HUES6 (cell line): ENCODE measurements around the gene FNDC3B.

Experiments
- H3K27ac ChIP-seq: 2 replicates; pipeline ENCODE4 v1.7.0; 2013; ENCODE audit warnings: low read depth, mild to moderate bottlenecking, low read length, inconsistent platforms
- H3K27me3 ChIP-seq: 2 replicates; pipeline ENCODE4 v1.6.1; 2013; ENCODE audit warnings: low read length; ENCODE audit not compliant: control insufficient read depth, insufficient read depth
- H3K36me3 ChIP-seq: 2 replicates; pipeline ENCODE4 v1.6.1; 2013; ENCODE audit warnings: low read length; ENCODE audit not compliant: control insufficient read depth, insufficient read depth
- H3K4me1 ChIP-seq: 2 replicates; pipeline ENCODE4 v1.6.1; 2013; ENCODE audit warnings: low read length; ENCODE audit not compliant: control insufficient read depth, insufficient read depth
- H3K4me3 ChIP-seq: 2 replicates; pipeline ENCODE4 v1.5.1; 2013; ENCODE audit warnings: low read depth, low read length
- H3K9ac ChIP-seq: one replicate; pipeline ENCODE4 v1.6.1; 2013; ENCODE audit warnings: mild to moderate bottlenecking, low read length
- H3K9me3 ChIP-seq: 2 replicates; pipeline ENCODE4 v1.6.1; 2013; ENCODE audit warnings: low read depth, low read length; ENCODE audit not compliant: control insufficient read depth, insufficient read depth

The FNDC3B gene

DNA sequence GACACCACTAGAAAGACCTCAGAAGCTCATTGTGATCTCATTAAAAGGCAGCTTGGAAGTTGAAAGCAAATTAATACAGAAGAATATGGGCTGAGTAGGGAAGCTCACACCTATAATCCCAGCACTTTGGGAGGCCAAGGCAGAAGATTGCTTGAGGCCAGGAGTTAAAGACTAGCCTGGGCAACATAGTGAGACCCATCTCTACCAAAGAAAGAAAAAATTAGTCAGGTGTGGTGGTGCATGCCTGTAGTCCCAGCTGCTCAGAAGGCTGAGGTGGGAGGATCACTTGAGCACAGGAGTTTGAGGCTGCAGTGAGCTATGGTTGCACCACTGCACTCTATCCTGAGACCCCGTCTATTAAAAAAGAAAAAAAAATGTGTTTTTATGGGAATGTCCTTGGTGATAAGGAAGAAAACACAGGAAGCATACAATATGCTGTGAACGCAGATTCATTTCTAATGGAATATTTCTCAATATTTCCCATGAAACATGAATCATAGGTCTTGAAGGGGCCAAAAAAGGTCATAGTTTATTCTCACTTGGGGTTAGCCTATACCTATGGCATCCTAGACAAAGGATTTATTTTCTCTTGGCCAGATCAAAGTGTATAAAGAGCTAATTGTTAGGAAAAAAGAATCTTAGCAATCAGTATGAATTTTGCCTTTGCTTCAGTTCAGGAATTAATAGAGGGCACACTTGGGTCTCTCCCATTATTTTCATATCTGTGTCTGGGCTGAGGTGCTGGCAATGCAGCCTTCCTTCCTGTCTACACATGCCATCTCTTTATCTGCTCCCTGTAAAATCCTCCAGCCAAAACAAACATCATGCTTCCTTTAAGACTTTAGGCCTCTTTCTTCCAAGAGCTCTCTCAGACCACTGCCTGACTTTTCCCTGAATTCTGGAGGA is 98.2 kb downstream of the FNDC3B start:
- H3K36me3 ChIP-seq, result 0 out of 2 replicates have a peak, but pooled peaks cover 3% of the 10 kb centered on the region
- peak overlapping the region; percentile 17; the same call in 1 of the 2 replicates for H3K4me3 ChIP-seq
- H3K9me3 ChIP-seq, result no peaks in the 10 kb centered on the region
- H3K27ac ChIP-seq, result peak overlapping the region; percentile 52
- H3K9ac ChIP-seq, result peak overlapping the region; percentile 46
- no peaks in the 10 kb centered on the region for H3K27me3 ChIP-seq
- H3K4me1 ChIP-seq, result peaks cover 82% of the 10 kb centered on the region

DNA sequence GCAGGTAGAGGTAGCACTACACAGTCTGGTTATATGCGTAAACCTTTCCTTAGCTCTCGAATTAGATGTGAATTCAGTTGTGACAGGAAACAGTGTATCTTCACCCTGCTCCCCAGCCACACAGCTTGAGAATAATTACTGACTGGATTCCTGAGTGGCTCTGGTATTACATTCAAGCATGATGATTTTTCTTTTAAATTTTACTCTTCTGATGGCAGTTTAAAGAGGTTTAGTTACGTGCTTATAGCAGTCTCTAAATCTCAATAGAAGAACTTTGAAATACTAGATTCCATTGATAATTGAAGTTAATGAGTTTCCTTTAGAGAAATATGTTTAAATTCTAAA is 98.8 kb downstream of the FNDC3B start:
- Histone ChIP-seq H3K27me3 (no peaks in the 10 kb centered on the region), H3K4me1 (peaks cover 86% of the 10 kb centered on the region), H3K36me3 (0 out of 2 replicates have a peak, but pooled peaks cover 3% of the 10 kb centered on the region), H3K27ac (peak overlapping the region; percentile 52), H3K9me3 (no peaks in the 10 kb centered on the region), H3K9ac (peak overlapping the region; percentile 46), H3K4me3 (peak overlapping the region; percentile 17; the same call in 1 of the 2 replicates)

DNA sequence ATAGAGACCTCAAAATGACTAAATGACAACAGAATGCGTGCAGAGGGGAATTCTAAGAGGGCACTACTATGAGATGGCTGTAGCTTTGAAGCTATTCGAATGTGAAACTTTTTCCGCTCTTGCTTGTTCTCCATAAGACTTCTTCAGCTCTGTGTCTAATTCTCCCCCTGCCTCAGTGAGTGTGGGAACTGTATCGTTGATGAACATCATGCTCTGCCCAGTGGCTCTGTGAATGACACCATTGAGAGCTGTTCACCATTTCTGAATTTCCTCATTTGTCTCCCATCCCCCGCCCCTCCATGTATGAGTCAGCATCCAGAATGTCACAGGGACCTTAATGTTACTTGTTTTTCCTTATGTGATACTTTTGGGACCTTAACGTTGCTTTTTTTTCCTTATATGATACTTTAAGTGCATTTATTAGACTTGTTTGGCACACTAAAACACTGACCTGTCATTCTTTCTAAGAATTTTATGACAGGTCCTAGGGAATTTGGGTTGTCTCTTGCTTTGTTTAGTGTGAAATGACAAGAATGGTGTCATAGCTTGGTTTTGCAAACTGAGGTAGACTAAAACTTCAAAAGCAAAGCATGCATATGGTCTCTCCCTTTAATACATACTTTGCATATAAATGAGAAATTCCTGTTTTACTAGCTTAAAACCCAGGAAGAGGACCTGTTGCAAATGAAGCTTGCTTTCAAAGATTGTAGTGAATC is 99.6 kb downstream of the FNDC3B start:
- Histone ChIP-seq H3K36me3 (0 out of 2 replicates have a peak, but pooled peaks cover 3% of the 10 kb centered on the region), H3K4me1 (peaks cover 81% of the 10 kb centered on the region), H3K4me3 (peak overlapping the region; percentile 24), H3K9me3 (no peaks in the 10 kb centered on the region), H3K27me3 (no peaks in the 10 kb centered on the region), H3K27ac (peak overlapping the region; percentile 84), H3K9ac (peak overlapping the region; percentile 68)

DNA sequence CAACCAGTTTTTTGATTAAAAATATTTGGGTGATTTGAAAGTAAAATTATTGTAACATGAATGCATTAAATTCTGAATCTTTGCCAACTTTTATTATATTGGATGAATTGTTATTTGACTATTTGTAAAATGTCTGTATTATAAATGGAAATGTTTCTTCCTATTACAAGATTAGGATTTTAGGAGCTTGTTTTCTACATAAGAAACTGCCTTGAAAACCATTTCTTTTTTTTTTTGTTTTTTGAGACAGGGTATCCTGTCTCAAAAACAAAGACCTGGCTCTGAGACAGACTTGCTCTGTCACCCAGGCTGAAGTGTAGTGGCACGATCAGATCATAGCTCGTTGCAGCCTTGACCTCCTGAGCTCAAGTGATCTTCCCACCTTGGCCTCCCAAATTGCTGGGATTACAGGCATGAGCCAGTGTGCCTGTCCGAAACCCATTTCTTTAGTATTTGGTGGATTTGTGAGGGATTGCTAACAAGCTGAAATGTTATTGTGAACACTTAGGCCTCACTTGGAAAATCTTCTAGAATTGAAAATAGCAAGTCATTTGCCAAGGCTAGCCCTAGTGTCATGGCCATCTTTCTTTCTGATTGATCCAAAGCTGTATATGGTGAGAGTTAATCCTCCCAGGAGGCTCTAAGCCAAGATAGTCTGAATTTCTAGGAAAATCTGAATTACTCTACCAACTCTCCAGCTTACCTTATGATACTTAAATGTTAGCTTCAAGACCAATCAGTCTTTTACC is 100.3 kb downstream of the FNDC3B start:
- Histone ChIP-seq H3K36me3 (0 out of 2 replicates have a peak, but pooled peaks cover 3% of the 10 kb centered on the region), H3K9me3 (no peaks in the 10 kb centered on the region), H3K4me3 (peak overlapping the region; percentile 27; the same call in 1 of the 2 replicates), H3K27me3 (no peaks in the 10 kb centered on the region), H3K27ac (peak overlapping the region; percentile 84), H3K9ac (peak overlapping the region; percentile 39), H3K4me1 (peaks cover 87% of the 10 kb centered on the region)

DNA sequence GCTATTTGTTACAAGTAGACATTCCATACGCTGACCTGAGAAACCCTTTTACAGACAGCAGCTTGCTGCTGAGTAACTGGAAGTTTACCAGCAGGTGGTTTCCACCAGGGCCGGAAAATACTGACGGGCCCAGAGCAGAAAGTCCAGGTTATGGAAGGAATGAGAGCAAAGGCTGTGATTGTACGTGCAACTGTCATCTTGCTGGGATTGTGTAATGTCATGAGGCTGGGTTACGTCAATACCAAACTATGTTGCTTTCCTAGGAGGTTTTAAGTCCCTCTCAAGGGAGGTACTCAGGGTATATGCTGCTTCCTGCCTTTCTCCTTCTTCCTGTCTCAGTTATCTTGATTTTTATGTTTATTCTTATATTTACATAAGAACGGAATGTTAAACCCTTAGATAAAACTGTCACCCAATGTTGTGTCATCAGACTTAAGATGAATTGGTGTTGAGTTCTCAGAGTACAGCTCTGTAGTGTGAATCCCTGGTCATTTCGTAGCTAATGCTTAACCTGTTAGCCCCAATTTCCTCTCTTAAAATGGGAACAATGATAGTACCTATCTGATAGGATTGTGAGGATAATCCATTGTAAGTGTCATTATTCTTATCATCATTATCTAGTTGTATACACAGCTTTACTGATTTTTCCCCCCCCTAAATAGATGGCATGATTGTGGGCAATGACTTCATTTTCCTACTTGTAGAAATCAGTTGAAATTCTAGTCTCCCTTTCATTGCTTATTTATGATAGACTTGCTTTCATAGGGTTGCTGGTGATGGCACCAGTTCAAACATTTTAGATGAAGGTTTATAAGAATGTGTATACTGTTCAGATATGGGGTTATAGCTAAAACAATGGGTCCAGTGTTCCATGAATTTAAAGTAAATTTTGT is 101.4 kb downstream of the FNDC3B start:
- Histone ChIP-seq H3K4me3 (peak overlapping the region; percentile 27; the same call in 1 of the 2 replicates), H3K27ac (peak overlapping the region; percentile 84), H3K27me3 (no peaks in the 10 kb centered on the region), H3K4me1 (peaks cover 85% of the 10 kb centered on the region), H3K9ac (peak overlapping the region; percentile 39), H3K36me3 (no peaks in the 10 kb centered on the region), H3K9me3 (no peaks in the 10 kb centered on the region)

DNA sequence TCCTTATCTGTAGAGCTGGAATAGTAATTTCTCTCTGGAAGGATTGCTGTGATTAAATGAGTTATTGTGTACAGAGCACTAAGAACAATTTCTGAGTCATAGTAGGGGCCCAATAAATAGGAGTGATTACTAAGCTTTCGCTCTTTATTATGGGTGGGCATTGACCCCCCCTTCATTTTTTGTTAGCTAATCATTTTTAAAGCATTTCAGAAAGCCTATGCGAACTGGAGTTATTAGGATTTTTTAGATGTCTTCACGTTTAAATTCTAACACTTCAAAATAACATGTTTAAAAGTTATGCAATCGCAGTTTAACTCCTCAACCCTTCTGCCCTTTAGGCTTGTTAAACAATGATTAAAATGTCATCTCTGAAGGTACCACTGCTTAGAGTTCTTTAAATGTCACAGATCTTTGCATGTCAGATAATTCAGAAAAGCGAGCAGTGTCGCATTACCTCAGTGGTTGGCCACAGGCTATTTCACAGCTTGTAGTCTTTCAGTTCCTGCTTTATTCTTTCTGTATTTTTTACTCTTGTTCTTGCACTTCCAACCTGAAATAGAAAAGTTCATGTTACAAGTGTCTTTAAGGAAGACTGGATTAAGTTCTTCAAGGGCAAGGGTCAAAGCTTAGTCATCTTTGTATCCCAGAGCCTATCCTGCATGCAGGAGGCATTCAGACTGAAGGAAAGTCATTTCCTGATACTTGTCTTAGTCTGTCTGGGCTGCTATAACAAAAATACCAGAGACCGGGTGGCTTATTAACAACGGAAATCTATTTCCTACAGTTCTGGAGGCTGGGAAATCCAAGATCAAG is 102.9 kb downstream of the FNDC3B start:
- Histone ChIP-seq H3K27ac (peak overlapping the region; percentile 84; the same call in 1 of the 2 replicates), H3K4me1 (peaks cover 75% of the 10 kb centered on the region), H3K9me3 (no peaks in the 10 kb centered on the region), H3K9ac (no peak overlapping the region), H3K27me3 (no peaks in the 10 kb centered on the region), H3K36me3 (no peaks in the 10 kb centered on the region), H3K4me3 (no peak overlapping the region)

DNA sequence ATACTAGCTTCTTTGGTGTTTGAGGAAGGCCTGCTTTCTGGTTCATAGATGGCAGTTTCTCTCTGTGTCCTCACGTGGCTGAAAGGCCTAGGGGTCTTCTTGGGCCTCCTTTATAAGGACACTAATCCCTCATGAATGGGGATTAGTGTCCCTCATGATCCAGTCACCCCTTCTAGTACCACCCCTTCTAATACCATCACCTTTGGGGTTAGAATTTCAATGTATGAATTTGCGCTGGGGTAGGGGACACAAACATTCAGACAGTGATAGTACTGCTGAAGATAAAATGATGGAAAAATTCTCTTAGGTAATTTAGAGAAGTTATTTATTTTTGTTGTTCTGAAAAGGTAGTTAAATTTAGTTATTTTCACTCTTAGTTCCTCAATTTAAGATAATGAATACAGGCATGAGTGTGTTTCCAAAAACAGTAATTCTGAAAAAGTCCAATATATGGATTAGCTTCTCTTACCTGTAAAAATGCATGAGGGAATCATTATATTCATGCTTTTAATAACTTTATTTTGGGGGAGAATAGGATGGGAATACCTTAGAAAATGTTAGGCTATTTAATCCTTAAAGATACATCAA is 103.6 kb downstream of the FNDC3B start:
- Histone ChIP-seq H3K27ac (no peak overlapping the region), H3K4me1 (peaks cover 71% of the 10 kb centered on the region), H3K27me3 (no peaks in the 10 kb centered on the region), H3K9me3 (no peaks in the 10 kb centered on the region), H3K4me3 (no peak overlapping the region), H3K36me3 (no peaks in the 10 kb centered on the region), H3K9ac (no peak overlapping the region)

DNA sequence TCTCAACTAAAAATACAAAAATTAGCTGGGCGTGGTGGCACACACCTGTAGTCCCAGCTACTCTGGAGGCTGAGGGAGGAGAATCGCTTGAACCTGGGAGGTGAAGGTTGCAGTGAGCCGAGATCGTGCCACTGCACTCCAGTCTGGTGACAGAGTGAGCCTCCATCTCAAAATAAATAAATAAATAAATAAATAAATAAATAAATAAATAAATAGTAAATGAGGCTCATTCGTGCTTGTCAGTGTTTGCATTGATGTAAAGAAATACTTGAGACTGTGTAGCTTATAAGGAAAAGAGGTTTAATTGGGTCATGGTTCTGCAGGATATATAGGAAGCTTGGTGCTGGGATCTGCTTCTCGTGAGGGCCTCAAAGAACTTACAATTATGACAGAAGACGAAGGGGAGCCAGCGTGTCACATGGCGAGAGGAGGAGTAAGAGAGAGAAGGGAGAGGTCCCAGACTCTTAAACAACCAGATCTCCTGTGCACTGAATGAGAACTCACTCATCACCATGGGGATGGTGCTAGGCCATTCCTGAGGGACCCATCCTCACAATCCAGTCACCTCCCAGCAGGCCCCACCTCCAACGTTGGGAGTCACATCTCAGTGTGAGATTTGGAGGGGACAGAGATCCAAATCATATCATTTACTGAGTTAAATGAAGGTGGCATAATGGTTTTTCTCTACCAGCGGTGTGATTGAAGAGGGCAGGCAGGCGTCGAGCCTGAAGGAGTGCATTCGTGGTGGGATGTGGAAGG is 104.5 kb downstream of the FNDC3B start:
- Histone ChIP-seq H3K36me3 (no peaks in the 10 kb centered on the region), H3K27me3 (no peaks in the 10 kb centered on the region), H3K9me3 (no peaks in the 10 kb centered on the region), H3K4me1 (peaks cover 61% of the 10 kb centered on the region), H3K27ac (no peak overlapping the region), H3K4me3 (no peak overlapping the region), H3K9ac (no peak overlapping the region)

DNA sequence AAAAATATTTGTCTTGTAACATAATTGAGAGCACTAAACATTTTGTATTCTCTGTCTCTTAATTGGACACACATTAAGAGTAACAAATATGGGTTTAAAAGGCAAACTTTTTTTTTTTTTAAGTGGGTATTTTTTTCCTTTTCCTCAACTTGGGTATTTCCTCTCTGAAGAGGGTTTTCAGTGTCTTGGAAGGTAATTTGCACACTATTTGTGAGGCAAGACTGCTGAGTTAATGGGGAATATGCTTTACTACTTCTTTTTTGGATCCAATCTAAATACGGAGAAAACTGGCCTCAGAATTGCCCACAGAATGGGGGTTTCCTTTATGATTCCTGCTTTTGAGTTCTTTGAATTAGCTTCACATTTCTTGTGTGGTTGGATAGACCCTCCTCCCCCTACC is 105.2 kb downstream of the FNDC3B start:
- Histone ChIP-seq H3K9ac (no peak overlapping the region), H3K27ac (no peak overlapping the region), H3K27me3 (no peaks in the 10 kb centered on the region), H3K9me3 (no peaks in the 10 kb centered on the region), H3K4me1 (peaks cover 54% of the 10 kb centered on the region), H3K4me3 (no peak overlapping the region), H3K36me3 (no peaks in the 10 kb centered on the region)
